OCI-LY3 (cell line): ENCODE data around the gene INF2.

Experiments used
- EZH2phosphoT487 ChIP-seq: fragments of 200-600 bp; shearing (Covaris generic); IDR thresholded peaks from 2 replicates; pipeline ENCODE4 v1.6.1; 2018; ENCODE audit warnings: antibody characterized with exemption, mixed run types, low read depth
- TF ChIP-seq, protein P1 (sequence below): fragments of 200-600, 300-600 bp; sonication (generic); IDR thresholded peaks from 2 replicates; pipeline ENCODE4 v1.5.1; 2014; ENCODE audit warnings: antibody characterized with exemption, low read length, low read depth

DNA sequence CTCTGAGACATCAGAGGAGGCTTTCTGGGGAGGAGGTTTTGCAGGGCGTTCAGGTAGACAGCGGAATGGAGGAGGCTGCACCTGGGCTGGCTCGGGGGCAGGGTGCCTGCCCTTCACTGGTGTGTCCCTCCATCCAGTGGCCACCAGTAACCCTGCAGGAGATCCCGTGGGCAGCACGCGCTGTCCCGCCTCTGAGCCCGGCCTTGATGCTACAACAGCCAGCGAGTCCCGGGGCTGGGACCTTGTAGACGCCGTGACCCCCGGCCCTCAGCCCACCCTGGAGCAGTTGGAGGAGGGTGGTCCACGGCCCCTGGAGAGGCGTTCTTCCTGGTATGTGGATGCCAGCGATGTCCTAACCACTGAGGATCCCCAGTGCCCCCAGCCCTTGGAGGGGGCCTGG is 24.6 kb downstream of the INF2 start:
- TF ChIP-seq, protein P1, sequence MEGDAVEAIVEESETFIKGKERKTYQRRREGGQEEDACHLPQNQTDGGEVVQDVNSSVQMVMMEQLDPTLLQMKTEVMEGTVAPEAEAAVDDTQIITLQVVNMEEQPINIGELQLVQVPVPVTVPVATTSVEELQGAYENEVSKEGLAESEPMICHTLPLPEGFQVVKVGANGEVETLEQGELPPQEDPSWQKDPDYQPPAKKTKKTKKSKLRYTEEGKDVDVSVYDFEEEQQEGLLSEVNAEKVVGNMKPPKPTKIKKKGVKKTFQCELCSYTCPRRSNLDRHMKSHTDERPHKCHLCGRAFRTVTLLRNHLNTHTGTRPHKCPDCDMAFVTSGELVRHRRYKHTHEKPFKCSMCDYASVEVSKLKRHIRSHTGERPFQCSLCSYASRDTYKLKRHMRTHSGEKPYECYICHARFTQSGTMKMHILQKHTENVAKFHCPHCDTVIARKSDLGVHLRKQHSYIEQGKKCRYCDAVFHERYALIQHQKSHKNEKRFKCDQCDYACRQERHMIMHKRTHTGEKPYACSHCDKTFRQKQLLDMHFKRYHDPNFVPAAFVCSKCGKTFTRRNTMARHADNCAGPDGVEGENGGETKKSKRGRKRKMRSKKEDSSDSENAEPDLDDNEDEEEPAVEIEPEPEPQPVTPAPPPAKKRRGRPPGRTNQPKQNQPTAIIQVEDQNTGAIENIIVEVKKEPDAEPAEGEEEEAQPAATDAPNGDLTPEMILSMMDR: no peak
- no peak for TF ChIP-seq EZH2phosphoT487
